Coronary artery (tissue), 2 donors: Measurements from ENCODE around the gene TAF5L.

Source experiments
- DNase-seq: peaks from one replicate; pipeline ENCODE4 v3.0.0-alpha.2; 2017; ENCODE audit warnings: low spot score
- H3K27ac ChIP-seq, 2 donors: fragments of 200-600 bp; sonication (generic); one replicate each; pipeline ENCODE4 v1.5.1; 2016 to 2019
- H3K4me3 ChIP-seq: fragments of 200-600 bp; sonication (generic); 2 replicates; pipeline ENCODE4 v1.5.1; 2016; ENCODE audit warnings: mild to moderate bottlenecking, moderate library complexity
- TF ChIP-seq, protein P1 (sequence below): fragments of 200-600 bp; sonication (generic); IDR thresholded peaks from one replicate; pipeline ENCODE4 v1.5.1; 2019; ENCODE audit warnings: antibody characterized with exemption

The TAF5L gene

GRCh38 chr1:229666585-229666984 is 40.7 kb upstream of the TAF5L start:
- no peak overlapping the region for H3K27ac ChIP-seq
- no peak for DNase-seq

GRCh38 chr1:229665912-229666558 is 40.1 kb upstream of the TAF5L start:
- no peak overlapping the region for H3K4me3 ChIP-seq
- H3K27ac ChIP-seq = no peak overlapping the region
- no peak for DNase-seq
- TF ChIP-seq, protein P1, sequence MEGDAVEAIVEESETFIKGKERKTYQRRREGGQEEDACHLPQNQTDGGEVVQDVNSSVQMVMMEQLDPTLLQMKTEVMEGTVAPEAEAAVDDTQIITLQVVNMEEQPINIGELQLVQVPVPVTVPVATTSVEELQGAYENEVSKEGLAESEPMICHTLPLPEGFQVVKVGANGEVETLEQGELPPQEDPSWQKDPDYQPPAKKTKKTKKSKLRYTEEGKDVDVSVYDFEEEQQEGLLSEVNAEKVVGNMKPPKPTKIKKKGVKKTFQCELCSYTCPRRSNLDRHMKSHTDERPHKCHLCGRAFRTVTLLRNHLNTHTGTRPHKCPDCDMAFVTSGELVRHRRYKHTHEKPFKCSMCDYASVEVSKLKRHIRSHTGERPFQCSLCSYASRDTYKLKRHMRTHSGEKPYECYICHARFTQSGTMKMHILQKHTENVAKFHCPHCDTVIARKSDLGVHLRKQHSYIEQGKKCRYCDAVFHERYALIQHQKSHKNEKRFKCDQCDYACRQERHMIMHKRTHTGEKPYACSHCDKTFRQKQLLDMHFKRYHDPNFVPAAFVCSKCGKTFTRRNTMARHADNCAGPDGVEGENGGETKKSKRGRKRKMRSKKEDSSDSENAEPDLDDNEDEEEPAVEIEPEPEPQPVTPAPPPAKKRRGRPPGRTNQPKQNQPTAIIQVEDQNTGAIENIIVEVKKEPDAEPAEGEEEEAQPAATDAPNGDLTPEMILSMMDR = no peak

More at GRCh38 chr1:229666585-229666984, 40.7 kb upstream of the TAF5L start:
- H3K4me3 ChIP-seq = no peak overlapping the region
- TF ChIP-seq, protein P1 = no peak

DNA sequence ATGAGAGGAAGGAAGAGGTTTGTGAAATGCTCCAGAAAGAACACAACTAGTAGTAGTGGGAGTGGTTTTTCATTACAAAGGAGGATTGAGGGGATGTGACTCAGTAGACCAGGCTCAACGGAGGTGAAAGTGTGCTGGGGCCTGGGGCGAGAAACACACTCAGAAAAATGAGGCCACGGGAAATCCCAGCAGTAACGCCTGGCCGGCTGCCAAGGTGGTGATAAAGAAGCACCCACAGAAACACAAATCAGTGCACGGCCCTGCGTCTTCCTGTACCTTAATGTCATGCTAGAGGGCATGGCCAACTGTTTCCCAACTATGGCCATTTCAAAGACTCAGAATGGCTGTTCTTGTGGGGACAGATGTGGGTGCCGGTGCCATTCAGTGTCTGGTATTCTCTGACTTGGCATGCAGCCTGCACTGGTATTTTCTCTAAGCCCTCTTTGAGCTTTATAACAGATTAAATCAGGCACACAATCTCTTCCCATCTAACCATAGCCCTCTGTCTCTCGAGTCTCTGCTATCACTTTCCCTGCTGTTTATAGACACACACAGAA is 38.3 kb upstream of the TAF5L start:
- H3K4me3 ChIP-seq = no peak overlapping the region
- DNase-seq = no peak
- TF ChIP-seq, protein P1 = no peak
- H3K27ac ChIP-seq = no peak overlapping the region

GRCh38 chr1:229661897-229662296 is 36.0 kb upstream of the TAF5L start:
- no peak overlapping the region for H3K4me3 ChIP-seq
- DNase-seq = no peak
- H3K27ac ChIP-seq = no peak overlapping the region
- TF ChIP-seq, protein P1 = no peak

DNA sequence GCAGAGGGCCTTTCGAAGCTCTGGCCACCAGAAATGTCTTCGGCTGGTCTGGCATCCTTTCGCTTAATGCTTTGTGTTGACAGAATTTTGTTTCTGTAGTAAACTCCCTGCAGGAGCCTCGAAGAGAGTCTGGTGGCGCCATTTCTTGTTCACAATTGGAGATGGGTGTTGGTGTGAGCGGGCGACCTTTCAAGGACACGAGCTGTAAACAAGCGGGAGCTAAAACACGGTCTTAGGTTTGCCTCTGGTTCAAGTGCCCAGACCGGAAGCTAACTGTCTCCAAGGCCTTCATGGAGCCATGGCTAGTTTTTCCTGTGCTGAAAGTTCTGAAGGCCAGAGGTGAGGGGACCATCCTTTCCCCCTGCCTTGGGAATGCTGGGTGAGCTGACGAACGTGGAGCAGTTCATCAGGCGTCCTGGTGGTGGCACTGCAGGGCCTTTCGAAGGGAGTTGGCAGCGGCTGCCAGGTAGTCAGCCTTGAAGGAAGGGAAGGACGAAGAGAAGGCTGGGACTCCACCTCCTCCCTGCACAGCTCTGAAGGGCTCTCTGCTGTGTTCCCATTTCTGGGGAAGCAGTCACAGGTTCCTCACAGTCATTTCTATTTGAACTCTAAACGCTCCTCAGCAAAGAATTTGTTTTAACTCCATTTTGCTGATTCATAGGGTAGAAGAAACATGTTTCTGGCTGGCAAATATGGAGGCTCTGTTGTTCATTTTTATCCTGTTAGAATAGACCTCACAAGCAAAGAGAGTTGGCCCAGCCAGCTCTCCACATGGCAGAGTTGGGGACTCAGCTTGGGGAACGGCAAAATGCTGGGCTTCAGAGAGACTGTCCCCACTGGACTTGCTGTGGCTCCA is 35.3 kb upstream of the TAF5L start:
- H3K27ac ChIP-seq = no peak overlapping the region

DNA sequence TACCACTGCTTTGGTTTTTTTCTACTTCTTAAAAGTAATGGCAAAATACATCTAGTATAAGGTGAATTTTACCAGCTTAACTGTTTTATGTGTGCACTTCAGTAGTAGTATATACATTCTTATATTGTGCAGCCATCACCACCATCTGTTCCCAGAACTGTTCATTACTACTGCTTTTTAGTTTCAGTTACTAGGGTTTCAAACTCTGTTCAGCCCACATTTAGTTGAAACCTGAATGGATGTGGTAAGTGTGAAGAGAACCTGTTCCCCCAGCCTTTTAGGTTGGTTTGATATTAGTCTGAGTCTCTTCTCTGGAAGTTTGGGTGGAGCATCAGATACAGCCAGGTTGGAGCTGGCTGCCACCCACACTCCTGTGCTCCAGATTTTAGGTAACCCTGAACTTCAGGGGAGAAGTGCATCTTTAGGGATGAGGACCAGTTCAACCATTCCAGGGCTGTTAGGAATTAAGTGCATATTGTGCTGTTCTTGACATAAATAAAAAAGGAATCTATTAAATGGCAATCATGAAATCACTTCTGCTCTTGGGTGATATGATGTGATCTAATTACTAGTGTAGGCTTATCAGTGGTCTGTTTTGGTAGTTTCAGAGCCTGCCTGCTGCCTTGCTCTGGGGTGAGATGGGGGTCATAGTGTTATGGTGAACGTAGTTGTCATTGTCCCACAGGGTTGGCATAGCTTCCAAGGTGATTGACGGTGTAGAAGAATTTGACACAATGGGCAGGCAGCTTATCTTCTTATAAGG is 32.3 kb upstream of the TAF5L start:
- TF ChIP-seq, protein P1 = no peak
- Histone ChIP-seq H3K4me3 (no peak overlapping the region), H3K27ac (no peak overlapping the region)
- no peak for DNase-seq

More for the DNA sequence above, 35.3 kb upstream of the TAF5L start:
- TF ChIP-seq, protein P1 = peak; percentile 93
- no peak overlapping the region for H3K4me3 ChIP-seq
- DNase-seq = no peak
